ENCODE measurements around the gene CDH13. TPM values are rescaled to one million over a fixed set of nuclear protein-coding genes. Genes with fewer than 3 reads are reported as not detected.

Gene CDH13
- total RNA-seq, 1 donor from 2014 or later, result 81.1 TPM

- no peaks in the 10 kb centered on the region for H3K9me3 Mint-ChIP-seq (ENCODE audit: unreplicated experiment)
- TF ChIP-seq CTCF (IDR thresholded peaks at IDR 0.05; ENCODE audit: partially characterized antibody, unreplicated experiment), result no peak
- H3K4me1 Mint-ChIP-seq (ENCODE audit: low read depth, unreplicated experiment), result no peaks in the 10 kb centered on the region
- H3K27me3 Mint-ChIP-seq (ENCODE audit: unreplicated experiment), result peaks cover 2% of the 10 kb centered on the region
- DNase-seq, result no peak
- no peak overlapping the region for H3K4me3 Mint-ChIP-seq (ENCODE audit: unreplicated experiment)
- H3K36me3 Mint-ChIP-seq (ENCODE audit: unreplicated experiment), result peaks cover 6% of the 10 kb centered on the region
- no peak overlapping the region for H3K27ac Mint-ChIP-seq (ENCODE audit: unreplicated experiment)
These were observed 612.4 kb downstream of the CDH13 start for GRCh38 chr16:83238949-83239691.

GRCh38 chr16:83244057-83244456 lies 617.3 kb downstream of the CDH13 start:
- Mint-ChIP-seq H3K27me3 (ENCODE audit: unreplicated experiment) (peaks cover 5% of the 10 kb centered on the region), H3K36me3 (ENCODE audit: unreplicated experiment) (no peaks in the 10 kb centered on the region), H3K9me3 (ENCODE audit: unreplicated experiment) (no peaks in the 10 kb centered on the region), H3K4me3 (ENCODE audit: unreplicated experiment) (no peak overlapping the region), H3K4me1 (ENCODE audit: low read depth, unreplicated experiment) (peaks cover 3% of the 10 kb centered on the region), H3K27ac (ENCODE audit: unreplicated experiment) (no peak overlapping the region)
- TF ChIP-seq CTCF (IDR thresholded peaks at IDR 0.05; ENCODE audit: partially characterized antibody, unreplicated experiment), result no peak
- DNase-seq, result no peak

- Mint-ChIP-seq H3K4me1 (ENCODE audit: low read depth, unreplicated experiment) (peaks cover 3% of the 10 kb centered on the region), H3K36me3 (ENCODE audit: unreplicated experiment) (no peaks in the 10 kb centered on the region), H3K4me3 (ENCODE audit: unreplicated experiment) (no peak overlapping the region), H3K27ac (ENCODE audit: unreplicated experiment) (no peak overlapping the region), H3K27me3 (ENCODE audit: unreplicated experiment) (peaks cover 5% of the 10 kb centered on the region), H3K9me3 (ENCODE audit: unreplicated experiment) (no peaks in the 10 kb centered on the region)
- DNase-seq, result no peak
- no peak for TF ChIP-seq CTCF (IDR thresholded peaks at IDR 0.05; ENCODE audit: partially characterized antibody, unreplicated experiment)
These were observed 618.3 kb downstream of the CDH13 start for GRCh38 chr16:83245061-83245460.

- H3K27me3 Mint-ChIP-seq (ENCODE audit: unreplicated experiment), result peaks cover 5% of the 10 kb centered on the region
- no peak for TF ChIP-seq CTCF (IDR thresholded peaks at IDR 0.05; ENCODE audit: partially characterized antibody, unreplicated experiment)
- no peaks in the 10 kb centered on the region for H3K9me3 Mint-ChIP-seq (ENCODE audit: unreplicated experiment)
- peaks cover 3% of the 10 kb centered on the region for H3K4me1 Mint-ChIP-seq (ENCODE audit: low read depth, unreplicated experiment)
- no peak overlapping the region for H3K4me3 Mint-ChIP-seq (ENCODE audit: unreplicated experiment)
- DNase-seq, result no peak
- no peaks in the 10 kb centered on the region for H3K36me3 Mint-ChIP-seq (ENCODE audit: unreplicated experiment)
- H3K27ac Mint-ChIP-seq (ENCODE audit: unreplicated experiment), result no peak overlapping the region
These were observed 621.1 kb downstream of the CDH13 start for GRCh38 chr16:83247767-83248372.
